Testis (tissue), 2 donors: Measurements from ENCODE around the gene MMP11.

ENCODE experiments used
- CTCF ChIP-seq, 3 experiments: fragments of 450-650 bp in 2 of 3; fragments of 200-600 bp in 1 of 3; sonication (generic) in 1 of 3; IDR thresholded peaks; one replicate each; pipeline ENCODE4 v1.5.1; 2016 to 2019; ENCODE audit warnings: antibody characterized with exemption in 3 of 3, mild to moderate bottlenecking in 2 of 3, moderate library complexity in 1 of 3
- POLR2A ChIP-seq: fragments of 450-650 bp; IDR thresholded peaks from one replicate; pipeline ENCODE4 v1.6.1; 2017; ENCODE audit warnings: antibody characterized with exemption, mild to moderate bottlenecking, moderate library complexity

- TF ChIP-seq CTCF (IDR thresholded peaks at IDR 0.05) = no peak
- TF ChIP-seq POLR2A = no peak
Measured at GRCh38 chr22:23823331-23823791, 50.7 kb downstream of the MMP11 start.
